OCI-LY7 (cell line): Measurements from ENCODE around the gene CFAP210. TPM values are rescaled to one million over a fixed set of nuclear protein-coding genes. Genes with fewer than 3 reads are reported as not detected.

Source experiments
- BruUV-seq: library from RNA; stranded (reverse); fragments of 400-500 nt; replicated peaks from 2 replicates; lab custom pipeline; 2021; lab: Mats Ljungman, UMichigan
- CTCF ChIA-PET: fragments of 300-600 bp; sonication (Branson Sonifier 250); formaldehyde crosslinking; loops from one replicate; lab custom pipeline; 2022; ENCODE audit warnings: antibody characterized with exemption; ENCODE audit not compliant: unreplicated experiment; lab: Charles Lee
- POLR2A ChIA-PET: fragments of 300-600 bp; sonication (Branson Sonifier 250); formaldehyde crosslinking; loops from one replicate; lab custom pipeline; 2022; ENCODE audit warnings: antibody characterized with exemption; lab: Charles Lee
- DNase-seq: peaks from one replicate; pipeline ENCODE4 v3.0.0-alpha.2; 2015; ENCODE audit warnings: low spot score
- H2AFZ ChIP-seq: fragments of 200-600 bp; sonication (generic), shearing (Covaris generic); 2 replicates; pipeline ENCODE4 v1.6.1; 2014; ENCODE audit warnings: mild to moderate bottlenecking, antibody characterized with exemption, low read length, moderate library complexity
- H3K27ac ChIP-seq: fragments of 200-600 bp; sonication (generic); 2 replicates; pipeline ENCODE4 v1.5.1; 2014; ENCODE audit warnings: mixed run types, low read depth, mild to moderate bottlenecking, moderate library complexity, low read length, inconsistent platforms; ENCODE audit not compliant: poor library complexity, severe bottlenecking
- H3K36me3 ChIP-seq: fragments of 200-600 bp; sonication (generic); 2 replicates; pipeline ENCODE4 v1.6.1; 2014; ENCODE audit warnings: mild to moderate bottlenecking, antibody characterized with exemption, low read length, moderate library complexity, mixed read lengths; ENCODE audit not compliant: insufficient read depth
- H3K4me1 ChIP-seq: fragments of 200-600 bp; sonication (generic); 2 replicates; pipeline ENCODE4 v1.5.1; 2014; ENCODE audit warnings: mild to moderate bottlenecking, low read length; ENCODE audit not compliant: insufficient read depth, poor library complexity, severe bottlenecking
- H3K4me2 ChIP-seq: fragments of 200-600 bp; sonication (generic); 2 replicates; pipeline ENCODE4 v1.6.1; 2014; ENCODE audit warnings: mild to moderate bottlenecking, low read length
- H3K4me3 ChIP-seq: fragments of 200-600 bp; sonication (generic); 2 replicates; pipeline ENCODE4 v1.5.1; 2014; ENCODE audit warnings: mild to moderate bottlenecking, low read depth, low read length; ENCODE audit not compliant: poor library complexity, severe bottlenecking
- H3K79me2 ChIP-seq: fragments of 200-600 bp; sonication (generic); 2 replicates; pipeline ENCODE4 v1.6.1; 2016; ENCODE audit warnings: low read depth, mild to moderate bottlenecking, low read length, moderate library complexity, mixed read lengths; ENCODE audit not compliant: insufficient read depth
- H3K9me2 ChIP-seq: fragments of 200-600 bp; sonication (generic); 2 replicates; pipeline ENCODE4 v1.6.1; 2016; ENCODE audit warnings: mild to moderate bottlenecking, low read length, mixed read lengths; ENCODE audit not compliant: insufficient read depth
- H3K9me3 ChIP-seq: fragments of 200-600 bp; sonication (generic); 2 replicates; pipeline ENCODE4 v1.6.1; 2014; ENCODE audit warnings: mild to moderate bottlenecking, mixed run types, low read length, mixed read lengths
- H4K20me1 ChIP-seq: fragments of 200-600 bp; sonication (generic); 2 replicates; pipeline ENCODE4 v1.6.1; 2014; ENCODE audit warnings: mild to moderate bottlenecking, antibody characterized with exemption, low read length, moderate library complexity, mixed read lengths; ENCODE audit not compliant: insufficient read depth
- EZH2phosphoT487 ChIP-seq: fragments of 200-600 bp; sonication (generic); IDR thresholded peaks from 2 replicates; pipeline ENCODE4 v1.6.1; 2018; ENCODE audit warnings: low read depth, borderline replicate concordance, mild to moderate bottlenecking, mixed run types, antibody characterized with exemption, low read length, moderate library complexity, mixed read lengths
- intact Hi-C: fragments of 100-400 bp; cut with micrococcal nuclease; formaldehyde crosslinking; loops from one replicate; pipeline ENCODE4 v1.10.0; 2022; ENCODE audit not compliant: unreplicated experiment
- total RNA-seq, 2 experiments: library from RNA; depleted of rRNA in 1 of 2; stranded (reverse); fragments of >200 nt in 1 of 2; shearing (Covaris generic) in 1 of 2; gene quantifications; 2 replicates each; pipeline ENCODE4 v1.2.3, GENCODE V29; 2014 to 2022
- TF ChIP-seq, protein P1 (sequence below): fragments of 200-600 bp; sonication (generic); conservative IDR thresholded peaks from 2 replicates; pipeline ENCODE4 v1.5.1; 2014; ENCODE audit warnings: mild to moderate bottlenecking, antibody characterized with exemption, low read length, moderate library complexity, mixed read lengths

Gene CFAP210
- total RNA-seq, 2 experiments from 2014 or later = not detected

DNA sequence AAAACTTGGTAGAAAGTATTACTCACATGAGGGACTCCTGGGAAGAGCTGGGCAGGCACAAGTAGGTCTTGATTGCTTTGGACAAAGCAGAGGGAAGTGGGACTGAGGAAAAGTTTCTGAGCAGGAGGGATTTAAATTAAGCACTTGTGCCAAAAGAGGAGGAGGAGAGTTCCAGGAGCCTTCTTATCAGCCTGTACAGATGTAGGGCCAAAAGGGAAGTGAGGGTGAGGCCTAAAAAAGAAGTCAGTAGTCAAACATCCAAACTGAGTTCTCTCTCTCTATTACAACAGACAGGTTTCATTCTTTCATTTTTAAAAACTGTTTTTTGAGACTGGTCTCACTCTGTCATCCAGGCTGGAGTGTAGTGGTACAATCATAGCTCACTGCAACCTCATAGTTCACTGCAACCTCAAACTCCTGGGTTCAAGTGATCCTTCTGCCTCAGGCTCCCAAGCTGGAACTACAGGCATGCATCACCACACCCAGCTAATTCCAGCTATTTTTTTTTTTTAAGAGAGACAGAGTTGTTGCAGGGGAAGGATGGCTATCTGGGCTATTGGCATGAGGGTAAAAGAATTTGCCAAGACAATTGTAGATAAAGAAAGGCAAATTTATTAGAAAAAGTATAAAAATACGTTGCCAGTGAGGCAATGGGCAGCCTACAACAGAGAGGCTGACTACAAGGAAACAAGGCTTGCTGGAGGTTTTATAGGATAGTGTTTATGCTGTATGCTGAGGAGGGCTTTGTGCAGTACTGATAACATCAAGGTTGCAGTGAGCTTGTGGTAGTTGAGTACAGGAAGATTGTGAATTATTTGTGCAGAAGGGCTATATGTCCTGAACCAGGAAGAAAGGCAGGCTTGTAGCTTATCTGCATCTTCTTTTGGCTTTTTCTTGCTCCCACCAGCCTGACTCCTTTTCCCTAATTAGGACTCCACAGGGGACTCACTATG lies 29.0 kb downstream of the CFAP210 start:
- TF ChIP-seq, protein P1, sequence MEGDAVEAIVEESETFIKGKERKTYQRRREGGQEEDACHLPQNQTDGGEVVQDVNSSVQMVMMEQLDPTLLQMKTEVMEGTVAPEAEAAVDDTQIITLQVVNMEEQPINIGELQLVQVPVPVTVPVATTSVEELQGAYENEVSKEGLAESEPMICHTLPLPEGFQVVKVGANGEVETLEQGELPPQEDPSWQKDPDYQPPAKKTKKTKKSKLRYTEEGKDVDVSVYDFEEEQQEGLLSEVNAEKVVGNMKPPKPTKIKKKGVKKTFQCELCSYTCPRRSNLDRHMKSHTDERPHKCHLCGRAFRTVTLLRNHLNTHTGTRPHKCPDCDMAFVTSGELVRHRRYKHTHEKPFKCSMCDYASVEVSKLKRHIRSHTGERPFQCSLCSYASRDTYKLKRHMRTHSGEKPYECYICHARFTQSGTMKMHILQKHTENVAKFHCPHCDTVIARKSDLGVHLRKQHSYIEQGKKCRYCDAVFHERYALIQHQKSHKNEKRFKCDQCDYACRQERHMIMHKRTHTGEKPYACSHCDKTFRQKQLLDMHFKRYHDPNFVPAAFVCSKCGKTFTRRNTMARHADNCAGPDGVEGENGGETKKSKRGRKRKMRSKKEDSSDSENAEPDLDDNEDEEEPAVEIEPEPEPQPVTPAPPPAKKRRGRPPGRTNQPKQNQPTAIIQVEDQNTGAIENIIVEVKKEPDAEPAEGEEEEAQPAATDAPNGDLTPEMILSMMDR = no peak
- no peak for TF ChIP-seq EZH2phosphoT487
- H2AFZ ChIP-seq = no peak overlapping the region
- BruUV-seq = no TSS peak
- H3K4me3 ChIP-seq = no peak overlapping the region
- POLR2A ChIA-PET = interaction anchor here (1.5 kb wide), 1 partner anchor 10 kb away, joined by 4 read pairs; no protein-coding TSS in a partner anchor
- no peaks in the 10 kb centered on the region for H3K9me3 ChIP-seq
- no peaks in the 10 kb centered on the region for H3K36me3 ChIP-seq
- intact Hi-C loops = no loop called here
- H3K4me1 ChIP-seq = no peaks in the 10 kb centered on the region
- H3K4me2 ChIP-seq = no peak overlapping the region
- H3K27ac ChIP-seq = no peak overlapping the region
- no peaks in the 10 kb centered on the region for H3K9me2 ChIP-seq
- no peak for DNase-seq
- no peaks in the 10 kb centered on the region for H3K79me2 ChIP-seq
- no peaks in the 10 kb centered on the region for H4K20me1 ChIP-seq
- CTCF ChIA-PET = no interaction called here

DNA sequence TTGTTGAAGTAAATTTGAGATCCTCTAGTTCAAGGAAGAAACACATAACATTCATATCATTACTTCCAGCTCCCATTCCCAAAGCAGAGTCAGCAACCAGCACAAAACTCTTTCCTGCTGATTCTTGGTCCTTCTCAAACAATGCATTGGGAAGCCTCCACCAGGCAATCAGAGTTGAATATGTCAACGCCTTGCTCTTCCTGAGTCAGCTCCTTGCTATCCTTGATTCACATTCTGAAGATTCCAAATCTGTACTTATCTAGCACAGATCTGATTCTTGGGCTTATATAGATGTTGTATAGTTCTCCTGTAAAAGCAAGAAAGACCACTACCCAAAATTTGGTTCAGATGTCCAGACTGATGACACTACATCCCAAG lies 29.6 kb downstream of the CFAP210 start:
- H3K27ac ChIP-seq = no peak overlapping the region
- H3K4me3 ChIP-seq = no peak overlapping the region
- intact Hi-C loops = no loop called here
- CTCF ChIA-PET = no interaction called here
- POLR2A ChIA-PET = interaction anchor here (1.2 to 1.5 kb wide), 2 partner anchors 10 to 566 kb away, joined by 3 to 4 read pairs; no protein-coding TSS in a partner anchor
- H4K20me1 ChIP-seq = no peaks in the 10 kb centered on the region
- H3K9me2 ChIP-seq = no peaks in the 10 kb centered on the region
- no peaks in the 10 kb centered on the region for H3K9me3 ChIP-seq
- H2AFZ ChIP-seq = no peak overlapping the region
- H3K36me3 ChIP-seq = no peaks in the 10 kb centered on the region
- no peak overlapping the region for H3K4me2 ChIP-seq
- TF ChIP-seq EZH2phosphoT487 = no peak
- TF ChIP-seq, protein P1 = no peak
- no peaks in the 10 kb centered on the region for H3K79me2 ChIP-seq
- BruUV-seq = no TSS peak
- no peak for DNase-seq
- H3K4me1 ChIP-seq = peaks cover 3% of the 10 kb centered on the region

DNA sequence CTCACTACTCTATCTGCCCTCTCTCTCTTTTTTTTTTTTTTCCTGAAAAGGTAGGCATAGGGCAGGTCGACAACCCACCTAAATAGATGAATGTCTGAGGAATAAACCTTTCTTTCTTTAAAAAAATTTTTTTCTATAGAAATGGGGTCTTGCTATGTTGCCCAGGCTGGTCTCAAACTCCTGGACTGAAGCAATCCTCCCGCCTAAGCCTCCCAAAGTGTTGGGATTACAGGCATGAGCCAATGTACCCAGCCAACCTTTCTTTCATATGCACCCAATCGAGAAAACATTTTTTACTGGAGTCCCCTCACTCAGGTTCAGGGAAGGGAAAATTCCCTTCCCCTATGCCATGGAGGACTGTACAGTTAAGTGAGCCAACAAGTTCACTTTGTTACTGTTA lies 31.0 kb downstream of the CFAP210 start:
- no peaks in the 10 kb centered on the region for H3K36me3 ChIP-seq
- H2AFZ ChIP-seq = no peak overlapping the region
- no peak overlapping the region for H3K4me2 ChIP-seq
- ChIA-PET POLR2A (interaction anchor here (0.7 kb wide), 1 partner anchor 25 kb away, joined by 4 read pairs; no protein-coding TSS in a partner anchor), CTCF (no interaction called here)
- peaks cover 11% of the 10 kb centered on the region for H3K4me1 ChIP-seq
- no peak overlapping the region for H3K27ac ChIP-seq
- no peak for TF ChIP-seq EZH2phosphoT487
- TF ChIP-seq, protein P1 = no peak
- no peaks in the 10 kb centered on the region for H3K9me3 ChIP-seq
- intact Hi-C loops = no loop called here
- H4K20me1 ChIP-seq = no peaks in the 10 kb centered on the region
- H3K79me2 ChIP-seq = no peaks in the 10 kb centered on the region
- H3K9me2 ChIP-seq = no peaks in the 10 kb centered on the region
- DNase-seq = no peak
- no peak overlapping the region for H3K4me3 ChIP-seq
- no TSS peak for BruUV-seq
